ENCODE data around the gene TTC8.

DNA sequence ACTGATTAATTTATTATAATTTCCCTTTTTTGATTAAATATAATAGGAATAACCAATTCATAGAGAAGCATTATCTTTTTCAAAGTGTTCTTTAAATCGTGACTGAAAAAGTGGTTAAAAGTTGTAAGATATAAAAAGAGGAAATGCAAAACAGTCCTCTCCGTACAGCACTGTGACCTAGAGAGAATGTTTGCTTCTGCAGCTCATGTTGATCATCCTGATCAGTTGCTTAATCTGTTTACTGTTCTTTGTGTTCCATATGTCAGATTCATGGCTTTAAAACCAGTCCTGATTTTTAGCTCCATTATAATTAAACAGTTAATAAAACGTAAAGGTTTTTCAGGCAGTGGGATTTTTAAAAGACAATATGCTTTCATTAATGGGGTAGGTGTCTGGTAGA is 4.7 kb downstream of the TTC8 start:
- TF ChIP-seq, protein P1, sequence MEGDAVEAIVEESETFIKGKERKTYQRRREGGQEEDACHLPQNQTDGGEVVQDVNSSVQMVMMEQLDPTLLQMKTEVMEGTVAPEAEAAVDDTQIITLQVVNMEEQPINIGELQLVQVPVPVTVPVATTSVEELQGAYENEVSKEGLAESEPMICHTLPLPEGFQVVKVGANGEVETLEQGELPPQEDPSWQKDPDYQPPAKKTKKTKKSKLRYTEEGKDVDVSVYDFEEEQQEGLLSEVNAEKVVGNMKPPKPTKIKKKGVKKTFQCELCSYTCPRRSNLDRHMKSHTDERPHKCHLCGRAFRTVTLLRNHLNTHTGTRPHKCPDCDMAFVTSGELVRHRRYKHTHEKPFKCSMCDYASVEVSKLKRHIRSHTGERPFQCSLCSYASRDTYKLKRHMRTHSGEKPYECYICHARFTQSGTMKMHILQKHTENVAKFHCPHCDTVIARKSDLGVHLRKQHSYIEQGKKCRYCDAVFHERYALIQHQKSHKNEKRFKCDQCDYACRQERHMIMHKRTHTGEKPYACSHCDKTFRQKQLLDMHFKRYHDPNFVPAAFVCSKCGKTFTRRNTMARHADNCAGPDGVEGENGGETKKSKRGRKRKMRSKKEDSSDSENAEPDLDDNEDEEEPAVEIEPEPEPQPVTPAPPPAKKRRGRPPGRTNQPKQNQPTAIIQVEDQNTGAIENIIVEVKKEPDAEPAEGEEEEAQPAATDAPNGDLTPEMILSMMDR (IDR thresholded peaks at IDR 0.05 in 8 of 11, conservative IDR thresholded peaks at IDR 0.05 in 3 of 11), result no peak
- no peak for TF ChIP-seq POLR2A (IDR thresholded peaks at IDR 0.05)
